Mucosa of stomach (tissue), 1 donor: ENCODE data around the gene SEMA6B.
"Not testable (repeated sequence)": the region's sequence is repeated elsewhere in the genome, so short reads cannot be mapped to it uniquely, and the experiment has no call there.

Experiments used
- H3K27me3 ChIP-seq: one replicate; pipeline ENCODE4 v1.7.0; 2013; ENCODE audit warnings: mild to moderate bottlenecking, low read length; ENCODE audit not compliant: control insufficient read depth, insufficient read depth
- H3K36me3 ChIP-seq: one replicate; pipeline ENCODE4 v1.7.0; 2013; ENCODE audit warnings: low read length; ENCODE audit not compliant: control insufficient read depth, insufficient read depth
- H3K4me1 ChIP-seq: one replicate; pipeline ENCODE4 v1.7.0; 2013; ENCODE audit warnings: mild to moderate bottlenecking, low read length; ENCODE audit not compliant: control insufficient read depth, insufficient read depth
- H3K4me3 ChIP-seq: one replicate; pipeline ENCODE4 v1.7.0; 2013; ENCODE audit warnings: low read length
- H3K9ac ChIP-seq: one replicate; pipeline ENCODE4 v1.7.0; 2013; ENCODE audit warnings: mild to moderate bottlenecking, low read length, moderate library complexity
- H3K9me3 ChIP-seq: one replicate; pipeline ENCODE4 v1.7.0; 2013; ENCODE audit warnings: mild to moderate bottlenecking, low read length, moderate library complexity; ENCODE audit not compliant: control insufficient read depth
- donor health status: Pancreatic carcinoma.

The SEMA6B gene

DNA sequence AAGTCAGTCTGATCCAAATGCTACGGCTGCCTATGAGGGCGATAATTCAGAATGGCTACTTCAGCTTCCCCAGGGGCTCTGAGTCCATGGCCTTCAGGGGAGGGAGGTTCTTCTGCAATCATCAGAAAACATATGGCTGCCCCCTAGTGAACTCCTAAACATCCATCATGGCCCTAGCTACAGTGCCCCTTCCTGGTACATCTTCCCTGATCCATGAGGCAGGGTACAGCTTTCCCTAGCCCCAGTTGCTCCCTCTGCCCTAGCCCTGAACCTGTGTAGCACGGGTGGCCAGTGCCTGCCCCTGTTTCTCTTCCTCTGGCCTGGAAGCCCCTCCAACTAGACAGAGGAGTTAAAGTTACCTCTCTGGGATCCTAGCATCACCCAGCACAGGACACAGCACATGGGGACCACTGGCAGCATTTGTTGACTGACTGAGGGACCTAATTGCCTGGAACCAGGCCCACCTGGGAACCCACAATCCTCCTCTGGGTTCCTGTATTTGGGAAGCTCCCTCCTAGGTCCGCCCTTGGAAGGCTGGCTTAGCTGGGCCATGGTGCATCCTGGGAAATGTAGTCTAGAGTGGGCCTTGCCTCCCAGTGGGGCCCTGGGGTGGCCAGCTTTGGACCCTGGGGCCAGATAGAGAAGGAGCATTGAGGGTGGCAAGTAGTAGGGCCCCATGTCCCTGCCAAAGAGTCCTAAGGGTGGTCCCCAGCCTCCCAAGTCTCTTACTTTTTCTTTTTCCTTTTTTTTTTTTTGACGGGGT lies 17.7 kb upstream of the SEMA6B start:
- peaks cover 62% of the 10 kb centered on the region for H3K27me3 ChIP-seq
- no peaks in the 10 kb centered on the region for H3K9me3 ChIP-seq
- H3K4me1 ChIP-seq: no peaks in the 10 kb centered on the region
- no peak overlapping the region for H3K9ac ChIP-seq
- no peaks in the 10 kb centered on the region for H3K36me3 ChIP-seq
- H3K4me3 ChIP-seq: no peak overlapping the region

DNA sequence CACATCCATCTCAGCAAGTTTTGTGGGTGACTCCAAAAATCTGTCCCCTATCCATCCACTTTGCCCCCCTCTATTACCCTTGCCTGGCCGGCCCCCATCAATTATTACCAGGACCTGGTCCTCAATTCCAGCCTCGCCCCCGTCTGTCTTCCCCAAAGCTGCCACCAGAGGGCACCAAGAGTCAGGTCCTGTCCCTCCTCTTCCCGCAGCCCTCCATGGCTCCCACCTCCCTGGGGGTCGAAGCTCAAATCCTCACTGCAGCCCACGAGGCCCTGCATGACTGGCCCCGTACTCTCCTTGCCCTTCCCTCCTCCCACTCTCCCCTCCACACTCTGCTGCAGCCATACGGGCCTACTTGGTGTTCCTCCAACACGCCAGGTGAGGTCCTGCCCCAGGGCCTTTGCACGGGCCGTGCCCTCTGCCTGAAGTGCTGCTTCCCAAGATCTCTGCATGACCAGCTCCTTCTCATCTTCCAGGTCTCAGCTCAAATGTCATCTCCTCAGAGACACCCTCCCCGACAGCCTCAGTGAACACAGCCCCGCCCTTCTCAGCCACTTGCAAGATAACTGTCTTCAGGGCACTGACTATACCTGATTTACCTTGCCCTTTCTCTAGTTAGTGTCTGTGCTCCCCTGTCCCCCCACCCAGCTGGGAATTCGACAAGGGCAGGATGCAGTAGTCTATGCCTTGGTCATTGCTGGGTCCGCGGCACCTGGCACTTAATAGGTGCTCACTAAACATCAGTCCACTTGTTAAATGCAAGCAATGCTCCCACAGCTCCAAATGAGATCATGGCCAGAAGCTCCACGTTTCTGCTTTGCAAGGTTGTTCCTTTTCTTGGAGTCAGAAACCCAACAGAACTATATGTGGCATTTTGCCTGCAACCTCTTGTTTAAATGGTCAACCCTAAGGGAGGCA lies 16.8 kb upstream of the SEMA6B start:
- Histone ChIP-seq H3K4me3 (no peak overlapping the region), H3K9ac (no peak overlapping the region), H3K27me3 (peaks cover 56% of the 10 kb centered on the region), H3K36me3 (no peaks in the 10 kb centered on the region), H3K9me3 (no peaks in the 10 kb centered on the region), H3K4me1 (no peaks in the 10 kb centered on the region)

DNA sequence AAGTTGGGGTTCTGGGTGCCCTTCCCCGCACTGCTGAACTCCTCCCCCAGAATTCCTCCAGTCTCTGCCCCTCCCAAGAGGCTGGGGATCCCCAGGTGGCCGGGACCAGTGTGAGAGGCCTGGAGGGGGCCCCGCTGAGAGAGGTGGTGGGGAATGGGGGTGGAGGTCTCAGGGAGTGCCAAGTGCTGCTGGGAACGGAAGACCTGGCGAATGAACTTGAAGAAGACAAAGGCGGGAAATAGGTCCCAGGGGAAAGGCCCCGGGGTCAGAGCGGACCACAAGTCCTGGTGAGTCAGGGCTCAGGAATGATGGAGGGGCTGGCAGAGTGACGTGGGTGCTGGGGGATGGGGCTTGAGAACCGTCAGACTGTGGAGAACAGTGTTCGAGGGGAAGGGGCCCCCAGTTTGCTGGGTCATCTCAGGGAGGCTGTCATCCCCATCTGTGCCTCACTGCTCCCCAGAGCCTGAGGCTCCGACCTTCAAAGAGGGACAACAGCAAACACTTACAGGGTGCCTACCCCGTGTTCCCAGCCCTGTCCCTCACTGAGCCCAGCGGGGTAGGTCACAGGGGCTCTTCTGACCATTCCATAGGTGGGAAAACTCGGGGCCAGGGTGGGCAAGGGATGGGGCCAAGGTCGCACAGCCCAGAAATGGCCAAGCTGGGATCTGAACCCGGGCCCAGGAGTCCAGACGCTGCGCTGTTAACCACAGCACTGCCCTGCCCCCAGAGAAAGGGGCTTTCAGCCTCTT lies 16.0 kb upstream of the SEMA6B start:
- Histone ChIP-seq H3K27me3 (peaks cover 50% of the 10 kb centered on the region), H3K36me3 (no peaks in the 10 kb centered on the region), H3K9ac (no peak overlapping the region), H3K4me1 (no peaks in the 10 kb centered on the region), H3K4me3 (no peak overlapping the region), H3K9me3 (no peaks in the 10 kb centered on the region)

DNA sequence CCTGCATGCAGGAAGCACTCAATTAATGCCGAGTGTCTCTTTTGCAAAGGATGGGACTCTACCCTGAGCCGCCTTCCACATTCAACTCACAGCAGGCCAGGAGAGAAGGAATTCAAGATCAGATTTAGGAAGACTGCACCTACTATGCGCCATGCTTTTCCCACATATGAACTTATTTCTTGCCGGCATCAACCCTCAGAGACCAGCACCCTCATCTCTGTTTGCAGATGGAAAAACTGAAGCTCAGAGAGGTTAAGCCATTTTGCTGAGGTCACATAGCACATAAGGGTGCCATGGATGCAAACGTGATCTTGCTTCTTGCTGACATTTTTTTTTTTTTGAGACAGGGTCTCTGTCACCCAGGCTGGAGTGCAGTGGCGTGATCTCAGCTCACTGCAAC lies 14.2 kb upstream of the SEMA6B start:
- Histone ChIP-seq H3K4me3 (no peak overlapping the region), H3K9ac (no peak overlapping the region), H3K4me1 (no peaks in the 10 kb centered on the region), H3K36me3 (no peaks in the 10 kb centered on the region), H3K27me3 (peaks cover 33% of the 10 kb centered on the region), H3K9me3 (no peaks in the 10 kb centered on the region)

DNA sequence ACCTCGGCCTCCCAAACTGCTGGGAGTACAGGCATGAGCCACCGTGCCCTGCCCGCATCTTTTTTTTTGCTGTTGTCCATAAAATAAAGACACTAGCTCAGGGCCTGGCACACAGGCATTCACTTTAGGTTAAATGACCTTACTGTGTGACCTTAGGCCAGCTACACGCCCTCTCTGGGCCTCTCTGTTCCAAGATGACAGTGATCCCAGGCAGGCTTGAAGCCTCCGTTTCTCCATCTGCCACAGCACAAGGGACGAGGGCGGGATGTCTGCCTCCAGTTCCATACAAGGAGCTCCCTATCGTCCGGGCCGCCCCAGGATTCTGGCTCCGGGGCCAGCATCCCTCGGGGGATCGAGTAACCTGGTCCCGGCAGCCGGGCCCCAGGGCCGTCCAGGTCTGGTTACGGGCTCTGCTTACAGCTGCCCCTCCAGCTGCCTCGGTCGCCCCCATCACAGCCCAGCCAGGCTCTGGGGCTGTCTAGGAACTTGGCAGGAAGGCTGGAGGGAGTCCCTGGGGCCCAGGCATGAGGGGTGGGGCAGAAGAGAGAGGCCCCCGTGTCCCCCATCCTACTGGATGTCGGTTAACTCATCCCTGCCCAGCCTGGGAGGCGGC lies 11.9 kb upstream of the SEMA6B start:
- H3K27me3 ChIP-seq: peaks cover 26% of the 10 kb centered on the region
- no peaks in the 10 kb centered on the region for H3K9me3 ChIP-seq
- no peak overlapping the region for H3K4me3 ChIP-seq
- H3K4me1 ChIP-seq: no peaks in the 10 kb centered on the region
- H3K36me3 ChIP-seq: no peaks in the 10 kb centered on the region
- H3K9ac ChIP-seq: no peak overlapping the region

DNA sequence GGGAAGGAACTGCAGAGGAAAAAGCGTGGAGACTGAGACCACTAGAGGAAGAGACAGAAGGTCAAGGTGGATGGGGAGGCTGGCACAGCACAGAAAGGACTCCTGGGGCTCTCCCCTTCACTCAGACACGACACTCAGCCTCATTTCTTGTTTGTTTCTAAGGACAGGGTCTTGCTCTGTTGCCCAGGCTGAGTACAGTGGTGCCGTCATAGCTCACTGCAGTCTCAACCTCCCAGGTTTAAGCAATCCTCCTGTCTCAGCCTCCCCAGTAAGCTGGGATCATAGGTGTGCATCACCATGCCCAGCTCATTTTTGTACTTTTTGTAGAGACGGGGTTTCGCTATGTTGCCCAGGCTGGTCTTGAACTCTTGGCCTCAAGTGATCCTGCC lies 11.4 kb upstream of the SEMA6B start:
- Histone ChIP-seq H3K4me3 (no peak overlapping the region), H3K36me3 (no peaks in the 10 kb centered on the region), H3K27me3 (peaks cover 26% of the 10 kb centered on the region), H3K4me1 (no peaks in the 10 kb centered on the region), H3K9me3 (no peaks in the 10 kb centered on the region), H3K9ac (no peak overlapping the region)

DNA sequence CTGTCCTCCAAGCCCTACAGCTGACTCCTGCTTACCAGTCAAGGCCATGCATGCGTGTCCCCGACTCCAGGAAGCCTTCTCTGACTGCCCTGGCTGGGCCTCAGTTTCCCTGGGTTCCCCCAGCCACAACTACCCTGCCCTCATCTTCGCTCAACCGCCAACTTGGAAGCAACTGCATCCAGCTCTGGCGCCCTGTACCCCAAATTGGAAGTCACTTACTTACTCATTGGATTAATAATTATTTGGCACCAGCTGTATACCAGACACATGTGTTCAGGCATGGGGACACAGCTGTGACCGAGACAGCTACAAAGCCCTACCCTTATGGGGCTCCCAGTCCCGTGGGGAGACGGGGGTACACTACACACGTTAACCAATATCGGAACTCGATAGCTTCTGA lies 10.9 kb upstream of the SEMA6B start:
- Histone ChIP-seq H3K36me3 (no peaks in the 10 kb centered on the region), H3K4me1 (no peaks in the 10 kb centered on the region), H3K27me3 (peaks cover 21% of the 10 kb centered on the region), H3K9ac (no peak overlapping the region), H3K9me3 (no peaks in the 10 kb centered on the region), H3K4me3 (no peak overlapping the region)

DNA sequence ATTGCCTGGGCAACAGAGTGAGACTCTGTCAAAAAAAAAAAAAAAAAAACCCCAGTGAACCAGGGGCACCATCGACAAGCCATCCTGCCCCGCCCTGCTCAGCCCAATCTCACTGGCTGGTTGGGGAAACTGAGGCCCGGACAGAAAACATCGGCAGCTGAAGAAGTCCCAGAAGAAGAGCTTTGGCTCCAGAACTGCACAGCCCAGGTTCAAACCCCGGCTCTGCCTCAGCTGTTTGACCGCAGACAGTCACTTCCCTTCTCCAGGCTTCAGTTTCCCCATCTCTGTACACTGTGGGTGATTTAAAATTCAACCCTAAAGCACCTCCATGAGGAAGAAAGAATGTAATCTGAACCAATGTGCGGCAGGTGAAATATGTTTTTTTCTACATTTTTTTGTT lies 9.4 kb upstream of the SEMA6B start:
- H3K9ac ChIP-seq: no peak overlapping the region
- no peak overlapping the region for H3K4me3 ChIP-seq
- no peaks in the 10 kb centered on the region for H3K4me1 ChIP-seq
- H3K9me3 ChIP-seq: no peaks in the 10 kb centered on the region
- no peaks in the 10 kb centered on the region for H3K36me3 ChIP-seq
- H3K27me3 ChIP-seq: peaks cover 9% of the 10 kb centered on the region

DNA sequence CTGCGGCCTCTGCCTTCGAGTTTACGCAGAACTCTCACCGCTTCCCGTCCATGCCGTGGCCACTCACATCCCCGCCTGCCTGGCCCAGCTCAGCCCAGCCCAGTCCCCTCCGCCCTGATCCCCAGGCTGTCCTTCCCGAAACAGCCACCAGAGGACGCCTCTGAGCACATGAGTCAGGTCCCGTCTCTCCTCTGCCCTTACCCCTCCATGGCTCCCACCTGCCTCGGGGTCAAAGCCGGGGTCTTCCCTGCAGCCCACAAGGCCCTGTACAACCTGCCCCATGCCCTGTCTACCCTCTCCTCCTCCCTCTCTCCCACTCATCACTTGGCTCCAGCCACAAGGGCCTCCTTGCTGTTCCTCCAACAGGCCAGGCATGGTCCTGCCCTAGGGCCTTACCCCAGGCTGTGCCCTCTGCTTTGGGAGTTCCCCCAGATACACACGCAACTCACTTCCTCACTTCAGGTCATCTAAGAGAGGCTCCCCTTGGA lies 8.1 kb upstream of the SEMA6B start:
- no peaks in the 10 kb centered on the region for H3K4me1 ChIP-seq
- no peak overlapping the region for H3K4me3 ChIP-seq
- H3K9me3 ChIP-seq: no peaks in the 10 kb centered on the region
- H3K36me3 ChIP-seq: no peaks in the 10 kb centered on the region
- H3K27me3 ChIP-seq: peaks cover 4% of the 10 kb centered on the region
- no peak overlapping the region for H3K9ac ChIP-seq

DNA sequence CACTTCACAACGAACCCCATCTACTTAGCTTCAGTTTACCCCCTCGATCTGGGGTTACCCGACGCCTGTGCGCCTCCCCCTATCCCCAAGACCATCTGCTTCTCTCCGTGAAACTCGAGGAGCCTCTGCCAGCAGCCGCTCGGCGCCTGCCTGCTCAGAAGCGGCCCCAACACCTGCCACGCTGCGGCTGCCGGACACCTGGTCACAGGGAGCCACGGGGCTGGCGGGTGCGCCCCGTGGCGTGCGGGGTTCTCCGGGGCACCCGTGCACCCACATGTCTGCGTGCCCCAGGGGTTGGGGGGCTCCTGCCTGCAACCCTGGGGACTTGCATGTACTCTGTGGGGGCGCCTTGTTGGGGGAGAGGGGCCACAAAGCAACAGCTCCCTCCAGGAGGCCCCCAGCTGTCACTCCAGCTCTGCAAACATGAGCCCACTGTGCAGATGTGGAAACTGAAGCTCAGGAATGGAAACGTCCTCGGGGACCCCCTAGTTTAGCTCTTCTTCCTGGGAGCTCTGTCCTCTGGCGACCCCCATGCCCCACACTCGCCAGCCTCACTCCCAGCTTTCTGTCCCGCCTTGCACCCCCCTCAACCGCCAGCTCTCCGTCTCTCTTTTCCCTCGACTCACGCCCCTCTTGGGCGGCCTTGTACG lies 7.0 kb upstream of the SEMA6B start:
- Histone ChIP-seq H3K9ac (no peak overlapping the region), H3K4me1 (no peaks in the 10 kb centered on the region), H3K9me3 (no peaks in the 10 kb centered on the region), H3K36me3 (no peaks in the 10 kb centered on the region), H3K27me3 (peaks cover 4% of the 10 kb centered on the region), H3K4me3 (no peak overlapping the region)

DNA sequence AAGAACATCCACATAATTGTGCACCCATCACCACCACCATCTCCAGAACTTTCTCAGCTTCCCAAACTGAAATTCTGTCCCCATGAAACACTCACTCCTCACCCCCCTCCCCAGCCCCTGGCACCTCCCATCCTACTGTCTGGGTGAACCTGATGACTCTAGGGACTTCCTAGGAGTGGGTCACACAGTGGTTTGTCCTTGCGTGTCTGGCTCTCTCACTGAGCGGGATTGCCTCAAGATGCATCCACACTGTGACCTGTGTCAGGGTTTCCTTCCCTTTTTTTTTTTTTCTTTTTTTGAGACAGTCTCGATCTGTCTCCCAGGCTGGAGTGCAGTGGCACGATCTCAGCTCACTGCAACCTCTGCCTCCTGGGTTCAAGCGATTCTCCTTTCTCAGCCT lies 4.1 kb upstream of the SEMA6B start:
- H3K9me3 ChIP-seq, H3K4me1 ChIP-seq, H3K9ac ChIP-seq, H3K4me3 ChIP-seq, H3K36me3 ChIP-seq, H3K27me3 ChIP-seq: not testable (repeated sequence)
